Measurements from ENCODE around the gene CRBN.

Gene CRBN

DNA sequence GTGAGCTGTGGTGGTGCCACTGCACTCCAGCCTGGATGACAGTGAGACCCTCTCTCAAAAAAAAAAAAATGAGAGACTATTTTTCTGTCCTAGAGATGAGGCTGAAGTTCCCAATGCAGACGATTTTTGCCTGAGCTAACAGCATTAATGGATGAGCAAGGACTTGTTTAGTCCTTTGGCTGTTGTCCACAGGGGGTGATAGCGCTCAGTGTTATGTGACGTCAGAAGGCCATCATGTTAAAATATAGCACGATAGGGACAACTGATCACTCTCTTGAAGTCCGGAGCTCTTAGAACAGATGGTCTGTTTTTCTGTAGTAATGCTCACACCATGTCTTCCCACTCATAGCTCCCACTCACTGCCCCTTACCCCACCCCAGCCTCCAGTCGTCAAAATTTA is 46.0 kb downstream of the CRBN start:
- Histone ChIP-seq H3K36me3 (ENCODE audit: low read length) (peaks cover 31% of the 10 kb centered on the region), H3K4me3 (ENCODE audit: insufficient read depth, low read length, poor library complexity, severe bottlenecking) (no peak overlapping the region), H3K79me2 (ENCODE audit: insufficient read depth, low read length) (peaks cover 72% of the 10 kb centered on the region), H4K20me1 (ENCODE audit: low read depth, low read length) (peaks cover 15% of the 10 kb centered on the region), H2AFZ (ENCODE audit: low read depth, low read length, severe bottlenecking) (no peak overlapping the region), H3F3A (ENCODE audit: insufficient read depth) (peaks cover 7% of the 10 kb centered on the region; the same call in 1 of the 2 replicates), H3K9me3 (ENCODE audit: insufficient read depth, low read length) (no peaks in the 10 kb centered on the region), H3K27me3 (ENCODE audit: low read length) (no peaks in the 10 kb centered on the region), H3K4me2 (ENCODE audit: low read depth, low read length, poor library complexity, severe bottlenecking) (no peak overlapping the region), H3K9me2 (replicated peaks; ENCODE audit: insufficient read depth, low read length) (no peaks in the 10 kb centered on the region), H3K27ac (ENCODE audit: low read depth, low read length) (no peak overlapping the region), H3K9ac (ENCODE audit: low read length) (no peak overlapping the region)
- no peak for TF ChIP-seq EZH2phosphoT487 (conservative IDR thresholded peaks at IDR 0.05; ENCODE audit: low read length)
- TF ChIP-seq, protein P1, sequence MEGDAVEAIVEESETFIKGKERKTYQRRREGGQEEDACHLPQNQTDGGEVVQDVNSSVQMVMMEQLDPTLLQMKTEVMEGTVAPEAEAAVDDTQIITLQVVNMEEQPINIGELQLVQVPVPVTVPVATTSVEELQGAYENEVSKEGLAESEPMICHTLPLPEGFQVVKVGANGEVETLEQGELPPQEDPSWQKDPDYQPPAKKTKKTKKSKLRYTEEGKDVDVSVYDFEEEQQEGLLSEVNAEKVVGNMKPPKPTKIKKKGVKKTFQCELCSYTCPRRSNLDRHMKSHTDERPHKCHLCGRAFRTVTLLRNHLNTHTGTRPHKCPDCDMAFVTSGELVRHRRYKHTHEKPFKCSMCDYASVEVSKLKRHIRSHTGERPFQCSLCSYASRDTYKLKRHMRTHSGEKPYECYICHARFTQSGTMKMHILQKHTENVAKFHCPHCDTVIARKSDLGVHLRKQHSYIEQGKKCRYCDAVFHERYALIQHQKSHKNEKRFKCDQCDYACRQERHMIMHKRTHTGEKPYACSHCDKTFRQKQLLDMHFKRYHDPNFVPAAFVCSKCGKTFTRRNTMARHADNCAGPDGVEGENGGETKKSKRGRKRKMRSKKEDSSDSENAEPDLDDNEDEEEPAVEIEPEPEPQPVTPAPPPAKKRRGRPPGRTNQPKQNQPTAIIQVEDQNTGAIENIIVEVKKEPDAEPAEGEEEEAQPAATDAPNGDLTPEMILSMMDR (IDR thresholded peaks at IDR 0.05; ENCODE audit: insufficient read depth, low read length, poor library complexity, severe bottlenecking) = no peak

- Histone ChIP-seq H3K9me2 (replicated peaks; ENCODE audit: insufficient read depth, low read length) (no peaks in the 10 kb centered on the region), H3K9me3 (ENCODE audit: insufficient read depth, low read length) (no peaks in the 10 kb centered on the region), H2AFZ (ENCODE audit: low read depth, low read length, severe bottlenecking) (no peak overlapping the region), H3K9ac (ENCODE audit: low read length) (no peak overlapping the region), H3F3A (ENCODE audit: insufficient read depth) (peaks cover 7% of the 10 kb centered on the region; the same call in 1 of the 2 replicates), H3K79me2 (ENCODE audit: insufficient read depth, low read length) (peaks cover 64% of the 10 kb centered on the region), H3K4me2 (ENCODE audit: low read depth, low read length, poor library complexity, severe bottlenecking) (no peak overlapping the region), H3K27me3 (ENCODE audit: low read length) (no peaks in the 10 kb centered on the region), H3K4me3 (ENCODE audit: insufficient read depth, low read length, poor library complexity, severe bottlenecking) (no peak overlapping the region), H3K27ac (ENCODE audit: low read depth, low read length) (no peak overlapping the region), H3K36me3 (ENCODE audit: low read length) (peaks cover 24% of the 10 kb centered on the region), H4K20me1 (ENCODE audit: low read depth, low read length) (0 out of 2 replicates have a peak, but pooled peaks cover 5% of the 10 kb centered on the region)
- TF ChIP-seq, protein P1 (IDR thresholded peaks at IDR 0.05; ENCODE audit: insufficient read depth, low read length, poor library complexity, severe bottlenecking) = no peak
- TF ChIP-seq EZH2phosphoT487 (conservative IDR thresholded peaks at IDR 0.05; ENCODE audit: low read length) = no peak
Measured at GRCh38 chr3:3129579-3129978, 49.9 kb downstream of the CRBN start.

GRCh38 chr3:3127432-3128010 is 52.0 kb downstream of the CRBN start:
- Histone ChIP-seq H4K20me1 (ENCODE audit: low read depth, low read length) (no peaks in the 10 kb centered on the region), H2AFZ (ENCODE audit: low read depth, low read length, severe bottlenecking) (peak overlapping the region; percentile 55), H3K79me2 (ENCODE audit: insufficient read depth, low read length) (peaks cover 44% of the 10 kb centered on the region), H3K36me3 (ENCODE audit: low read length) (peaks cover 24% of the 10 kb centered on the region), H3K4me3 (ENCODE audit: insufficient read depth, low read length, poor library complexity, severe bottlenecking) (peak overlapping the region; percentile 93), H3K9me2 (replicated peaks; ENCODE audit: insufficient read depth, low read length) (no peaks in the 10 kb centered on the region), H3K9ac (ENCODE audit: low read length) (peak overlapping the region; percentile 95), H3K4me2 (ENCODE audit: low read depth, low read length, poor library complexity, severe bottlenecking) (peak overlapping the region; percentile 94), H3K27me3 (ENCODE audit: low read length) (no peaks in the 10 kb centered on the region), H3F3A (ENCODE audit: insufficient read depth) (peaks cover 4% of the 10 kb centered on the region; the same call in 1 of the 2 replicates), H3K9me3 (ENCODE audit: insufficient read depth, low read length) (no peaks in the 10 kb centered on the region), H3K27ac (ENCODE audit: low read depth, low read length) (peak overlapping the region; percentile 55)
- TF ChIP-seq, protein P1 (IDR thresholded peaks at IDR 0.05; ENCODE audit: insufficient read depth, low read length, poor library complexity, severe bottlenecking) = no peak
- no peak for TF ChIP-seq EZH2phosphoT487 (conservative IDR thresholded peaks at IDR 0.05; ENCODE audit: low read length)

Measured in SU-DHL-6 (cell line).